ENCODE measurements around the gene MMP21. TPM values are rescaled to one million over a fixed set of nuclear protein-coding genes. Genes with fewer than 3 reads are reported as not detected.

The MMP21 gene
- total and polyA plus RNA-seq, 2 of the 13 experiments (the other 11 are each of a cell fraction or from before 2014, with no cell fraction given), result not detected

GRCh38 chr10:125822878-125823662, 47.4 kb upstream of the MMP21 start, which contains the start of the genes BCCIP and UROS (continued):
- TF ChIP-seq, protein P1, sequence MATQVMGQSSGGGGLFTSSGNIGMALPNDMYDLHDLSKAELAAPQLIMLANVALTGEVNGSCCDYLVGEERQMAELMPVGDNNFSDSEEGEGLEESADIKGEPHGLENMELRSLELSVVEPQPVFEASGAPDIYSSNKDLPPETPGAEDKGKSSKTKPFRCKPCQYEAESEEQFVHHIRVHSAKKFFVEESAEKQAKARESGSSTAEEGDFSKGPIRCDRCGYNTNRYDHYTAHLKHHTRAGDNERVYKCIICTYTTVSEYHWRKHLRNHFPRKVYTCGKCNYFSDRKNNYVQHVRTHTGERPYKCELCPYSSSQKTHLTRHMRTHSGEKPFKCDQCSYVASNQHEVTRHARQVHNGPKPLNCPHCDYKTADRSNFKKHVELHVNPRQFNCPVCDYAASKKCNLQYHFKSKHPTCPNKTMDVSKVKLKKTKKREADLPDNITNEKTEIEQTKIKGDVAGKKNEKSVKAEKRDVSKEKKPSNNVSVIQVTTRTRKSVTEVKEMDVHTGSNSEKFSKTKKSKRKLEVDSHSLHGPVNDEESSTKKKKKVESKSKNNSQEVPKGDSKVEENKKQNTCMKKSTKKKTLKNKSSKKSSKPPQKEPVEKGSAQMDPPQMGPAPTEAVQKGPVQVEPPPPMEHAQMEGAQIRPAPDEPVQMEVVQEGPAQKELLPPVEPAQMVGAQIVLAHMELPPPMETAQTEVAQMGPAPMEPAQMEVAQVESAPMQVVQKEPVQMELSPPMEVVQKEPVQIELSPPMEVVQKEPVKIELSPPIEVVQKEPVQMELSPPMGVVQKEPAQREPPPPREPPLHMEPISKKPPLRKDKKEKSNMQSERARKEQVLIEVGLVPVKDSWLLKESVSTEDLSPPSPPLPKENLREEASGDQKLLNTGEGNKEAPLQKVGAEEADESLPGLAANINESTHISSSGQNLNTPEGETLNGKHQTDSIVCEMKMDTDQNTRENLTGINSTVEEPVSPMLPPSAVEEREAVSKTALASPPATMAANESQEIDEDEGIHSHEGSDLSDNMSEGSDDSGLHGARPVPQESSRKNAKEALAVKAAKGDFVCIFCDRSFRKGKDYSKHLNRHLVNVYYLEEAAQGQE (IDR thresholded peaks at IDR 0.05; ENCODE audit: borderline replicate concordance in 1 of 2, low read depth in 1 of 2, low read length in 2 of 2), result 0 out of 4 replicates have a peak, but pooled peaks of 1 of the 2 experiments have one; percentile 26
- TF ChIP-seq ZNF253 (CRISPR knock-in tag; IDR thresholded peaks at IDR 0.05; ENCODE audit: borderline replicate concordance) (no peak), DNMT1 (CRISPR knock-in tag; IDR thresholded peaks at IDR 0.05) (no peak; the same call in 1 of the 2 replicates), CSRNP2 (CRISPR knock-in tag; conservative IDR thresholded peaks at IDR 0.05; ENCODE audit: low read depth) (no peak), PHF8 (CRISPR knock-in tag; IDR thresholded peaks at IDR 0.05) (peak; percentile 94), ZNF263 (CRISPR knock-in tag; IDR thresholded peaks at IDR 0.05) (no peak), NFYB (CRISPR knock-in tag; IDR thresholded peaks at IDR 0.05) (no peak; the same call in 1 of the 2 replicates), SKI (IDR thresholded peaks at IDR 0.05; ENCODE audit: partially characterized antibody) (no peak), ZNF260 (CRISPR knock-in tag; IDR thresholded peaks at IDR 0.05; ENCODE audit: borderline replicate concordance, low read depth) (no peak), CEBPB (IDR thresholded peaks at IDR 0.05; ENCODE audit: borderline replicate concordance, low read depth, low read length) (no peak), HOXA5 (CRISPR knock-in tag; IDR thresholded peaks at IDR 0.05) (no peak), ZNF775 (CRISPR knock-in tag; IDR thresholded peaks at IDR 0.05; ENCODE audit: borderline replicate concordance) (no peak), SSRP1 (CRISPR knock-in tag; IDR thresholded peaks at IDR 0.05) (0 out of 2 replicates have a peak, but pooled peaks have one; percentile 60), MNT (IDR thresholded peaks at IDR 0.05) (peak; percentile 77)
- TF ChIP-seq, protein P2, sequence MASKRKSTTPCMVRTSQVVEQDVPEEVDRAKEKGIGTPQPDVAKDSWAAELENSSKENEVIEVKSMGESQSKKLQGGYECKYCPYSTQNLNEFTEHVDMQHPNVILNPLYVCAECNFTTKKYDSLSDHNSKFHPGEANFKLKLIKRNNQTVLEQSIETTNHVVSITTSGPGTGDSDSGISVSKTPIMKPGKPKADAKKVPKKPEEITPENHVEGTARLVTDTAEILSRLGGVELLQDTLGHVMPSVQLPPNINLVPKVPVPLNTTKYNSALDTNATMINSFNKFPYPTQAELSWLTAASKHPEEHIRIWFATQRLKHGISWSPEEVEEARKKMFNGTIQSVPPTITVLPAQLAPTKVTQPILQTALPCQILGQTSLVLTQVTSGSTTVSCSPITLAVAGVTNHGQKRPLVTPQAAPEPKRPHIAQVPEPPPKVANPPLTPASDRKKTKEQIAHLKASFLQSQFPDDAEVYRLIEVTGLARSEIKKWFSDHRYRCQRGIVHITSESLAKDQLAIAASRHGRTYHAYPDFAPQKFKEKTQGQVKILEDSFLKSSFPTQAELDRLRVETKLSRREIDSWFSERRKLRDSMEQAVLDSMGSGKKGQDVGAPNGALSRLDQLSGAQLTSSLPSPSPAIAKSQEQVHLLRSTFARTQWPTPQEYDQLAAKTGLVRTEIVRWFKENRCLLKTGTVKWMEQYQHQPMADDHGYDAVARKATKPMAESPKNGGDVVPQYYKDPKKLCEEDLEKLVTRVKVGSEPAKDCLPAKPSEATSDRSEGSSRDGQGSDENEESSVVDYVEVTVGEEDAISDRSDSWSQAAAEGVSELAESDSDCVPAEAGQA (IDR thresholded peaks at IDR 0.05; ENCODE audit: low read depth), result no peak; the same call in 1 of the 2 replicates
- TF ChIP-seq, protein P2 (CRISPR knock-in tag; IDR thresholded peaks at IDR 0.05; ENCODE audit: borderline replicate concordance), result peak; percentile 65; the same call in 1 of the 2 replicates
